ENCODE results near the gene LAMC3.

The LAMC3 gene

GRCh38 chr9:131008909-131009618 lies at the start of gene LAMC3:
Gene LAMC3, plus strand, starts transcription at chr9:131009174. Its CDS starts 41 bp downstream, at chr9:131009215.
- peak; percentile 17 to 35 for ATAC-seq

- no peak for ATAC-seq
These were observed 49.1 kb upstream of the LAMC3 start for GRCh38 chr9:130959809-130960334.

GRCh38 chr9:130960522-130961378 lies 48.2 kb upstream of the LAMC3 start:
- ATAC-seq, result no peak

- no peak for ATAC-seq
These were observed 47.3 kb upstream of the LAMC3 start for GRCh38 chr9:130961511-130962300.

GRCh38 chr9:130962418-130963316 lies 46.3 kb upstream of the LAMC3 start:
- ATAC-seq, result no peak

GRCh38 chr9:130963337-130963908 lies 45.6 kb upstream of the LAMC3 start:
- ATAC-seq, result no peak

GRCh38 chr9:130963916-130964315 lies 45.1 kb upstream of the LAMC3 start:
- ATAC-seq, result no peak

- ATAC-seq, result no peak
These were observed 43.3 kb upstream of the LAMC3 start for GRCh38 chr9:130965680-130966079.

GRCh38 chr9:130970052-130970451 lies 38.9 kb upstream of the LAMC3 start:
- ATAC-seq, result no peak

GRCh38 chr9:130970855-130971254 lies 38.1 kb upstream of the LAMC3 start:
- no peak for ATAC-seq

GRCh38 chr9:130971294-130971849 lies 37.6 kb upstream of the LAMC3 start:
- ATAC-seq, result no peak

GRCh38 chr9:130972277-130972956 lies 36.6 kb upstream of the LAMC3 start:
- no peak for ATAC-seq

- no peak for ATAC-seq
These were observed 35.9 kb upstream of the LAMC3 start for GRCh38 chr9:130972957-130973685.

- ATAC-seq, result no peak
These were observed 35.2 kb upstream of the LAMC3 start for GRCh38 chr9:130973686-130974281.

GRCh38 chr9:130974697-130975096 lies 34.3 kb upstream of the LAMC3 start:
- no peak for ATAC-seq

GRCh38 chr9:130975156-130975555 lies 33.8 kb upstream of the LAMC3 start:
- ATAC-seq, result no peak

- no peak for ATAC-seq
These were observed 32.8 kb upstream of the LAMC3 start for GRCh38 chr9:130975932-130976841.

- no peak for ATAC-seq
These were observed 31.2 kb upstream of the LAMC3 start for GRCh38 chr9:130977811-130978221.

Data from activated CD4-positive, CD25-positive, alpha-beta regulatory T cell treated with anti-CD3 and anti-CD28 coated beads, Interleukin-2, amount 50 U/mL, for 24 hours (primary cell).